Kidney tubule cell (primary cell): ENCODE results near the gene TMC1.
"Not testable (repeated sequence)": the region's sequence is repeated elsewhere in the genome, so short reads cannot be mapped to it uniquely, and the experiment has no call there.

Experiments
- DNase-seq: peaks from one replicate; pipeline ENCODE4 v3.0.0-alpha.2; 2018; ENCODE audit warnings: low spot score

Gene TMC1

GRCh38 chr9:72818385-72818784, 297.0 kb downstream of the TMC1 start:
- DNase-seq: peak; percentile 21

- DNase-seq: no peak
Measured at GRCh38 chr9:72823971-72824370, 302.6 kb downstream of the TMC1 start.

GRCh38 chr9:72826996-72827949, 305.9 kb downstream of the TMC1 start:
- DNase-seq: peak; percentile 50

GRCh38 chr9:72827950-72828731, 306.7 kb downstream of the TMC1 start:
- DNase-seq: peak; percentile 87

GRCh38 chr9:72834994-72835393, 313.6 kb downstream of the TMC1 start:
- DNase-seq: no peak

- DNase-seq: no peak
Measured at GRCh38 chr9:72836790-72837189, 315.4 kb downstream of the TMC1 start.

GRCh38 chr9:72839085-72839484, 317.7 kb downstream of the TMC1 start:
- DNase-seq: no peak

GRCh38 chr9:72843520-72844439, 322.4 kb downstream of the TMC1 start:
- no peak for DNase-seq

- peak; percentile 15 for DNase-seq
Measured at GRCh38 chr9:72844440-72844768, 323.0 kb downstream of the TMC1 start.

- DNase-seq: not testable (repeated sequence)
Measured at GRCh38 chr9:72845052-72845451, 323.6 kb downstream of the TMC1 start.

GRCh38 chr9:72850209-72850608, 328.8 kb downstream of the TMC1 start:
- not testable (repeated sequence) for DNase-seq

- DNase-seq: no peak
Measured at GRCh38 chr9:72855321-72855720, 333.9 kb downstream of the TMC1 start.

GRCh38 chr9:72855890-72856523, 334.6 kb downstream of the TMC1 start:
- no peak for DNase-seq

- DNase-seq: peak; percentile 63
Measured at GRCh38 chr9:72856972-72857623, 335.7 kb downstream of the TMC1 start.

- DNase-seq: no peak
Measured at GRCh38 chr9:72857624-72857996, 336.2 kb downstream of the TMC1 start.

GRCh38 chr9:72858089-72858912, 336.9 kb downstream of the TMC1 start:
- peak; percentile 52 for DNase-seq

- DNase-seq: not testable (repeated sequence)
Measured at GRCh38 chr9:72862788-72863187, 341.4 kb downstream of the TMC1 start.

- no peak for DNase-seq
Measured at GRCh38 chr9:72863456-72864094, 342.2 kb downstream of the TMC1 start.

- no peak for DNase-seq
Measured at GRCh38 chr9:72864327-72864726, 342.9 kb downstream of the TMC1 start.

GRCh38 chr9:72871685-72872084, 350.3 kb downstream of the TMC1 start:
- DNase-seq: peak; percentile 41
